Mesenchymal stem cell (in vitro differentiated cells and primary cell): ENCODE measurements around the gene APMAP.

Experiments
- DNase-seq: peaks from one replicate; pipeline ENCODE4 v3.0.0-alpha.2; 2013
- H2AFZ ChIP-seq: one replicate; pipeline ENCODE4 v1.6.1; 2013; ENCODE audit warnings: low read depth, mild to moderate bottlenecking, control low read depth, inconsistent platforms, low read length, moderate library complexity
- H2AK5ac ChIP-seq: 2 replicates; pipeline ENCODE4 v1.6.1; 2013; ENCODE audit warnings: low read length, moderate library complexity, mild to moderate bottlenecking, inconsistent platforms; ENCODE audit not compliant: severe bottlenecking
- H2BK120ac ChIP-seq: one replicate; pipeline ENCODE4 v1.6.1; 2013; ENCODE audit warnings: low read depth, mild to moderate bottlenecking, inconsistent platforms, low read length, moderate library complexity
- H2BK12ac ChIP-seq, 2 experiments: one replicate each; pipeline ENCODE4 v1.6.1; 2013; ENCODE audit warnings: inconsistent platforms in 2 of 2, low read length in 2 of 2, mild to moderate bottlenecking in 2 of 2, moderate library complexity in 2 of 2, control low read depth in 1 of 2
- H2BK15ac ChIP-seq: one replicate; pipeline ENCODE4 v1.6.1; 2013; ENCODE audit warnings: mild to moderate bottlenecking, low read depth, inconsistent platforms; ENCODE audit not compliant: poor library complexity, severe bottlenecking
- H2BK5ac ChIP-seq: 2 replicates; pipeline ENCODE4 v1.6.1; 2013; ENCODE audit warnings: low read depth, mild to moderate bottlenecking, low read length, control low read depth, inconsistent platforms; ENCODE audit not compliant: poor library complexity, severe bottlenecking
- H3K14ac ChIP-seq, 2 experiments: one replicate each; pipeline ENCODE4 v1.6.1; 2013; ENCODE audit warnings: inconsistent platforms in 2 of 2, low read length in 2 of 2, control low read depth in 1 of 2, mild to moderate bottlenecking in 1 of 2, moderate library complexity in 1 of 2
- H3K18ac ChIP-seq, 2 experiments: one replicate each; pipeline ENCODE4 v1.6.1; 2013; ENCODE audit warnings: inconsistent platforms in 2 of 2, low read length in 2 of 2, control low read depth in 1 of 2, low read depth in 1 of 2, mild to moderate bottlenecking in 1 of 2
- H3K23ac ChIP-seq, 2 experiments: one replicate each; pipeline ENCODE4 v1.6.1; 2013; ENCODE audit warnings: inconsistent platforms in 2 of 2, low read length in 2 of 2, mild to moderate bottlenecking in 2 of 2, moderate library complexity in 2 of 2, control low read depth in 1 of 2
- H3K27ac ChIP-seq: 2 replicates; pipeline ENCODE4 v1.5.1; 2013; ENCODE audit warnings: mild to moderate bottlenecking, moderate library complexity, low read length, control low read depth, inconsistent platforms; ENCODE audit not compliant: poor library complexity, severe bottlenecking
- H3K27me3 ChIP-seq, 2 experiments: 2 replicates each; pipeline versions ENCODE4 v1.6.1 to v1.7.0; 2013; ENCODE audit warnings: low read length in 2 of 2, mild to moderate bottlenecking in 2 of 2, moderate library complexity in 2 of 2, control low read depth in 1 of 2, inconsistent platforms in 1 of 2; ENCODE audit not compliant: control insufficient read depth in 1 of 2, insufficient read depth in 1 of 2
- H3K36me3 ChIP-seq, 2 experiments: 2 replicates each; pipeline versions ENCODE4 v1.6.1 to v1.7.0; 2013; ENCODE audit warnings: low read length in 2 of 2, control low read depth in 1 of 2, inconsistent platforms in 1 of 2, low read depth in 1 of 2, mild to moderate bottlenecking in 1 of 2; ENCODE audit not compliant: insufficient read depth in 2 of 2, control insufficient read depth in 1 of 2
- H3K4ac ChIP-seq, 2 experiments: one replicate each; pipeline ENCODE4 v1.6.1; 2013; ENCODE audit warnings: inconsistent platforms in 2 of 2, low read length in 2 of 2, mild to moderate bottlenecking in 2 of 2, moderate library complexity in 2 of 2, control low read depth in 1 of 2, low read depth in 1 of 2
- H3K4me1 ChIP-seq: 2 replicates; pipeline ENCODE4 v1.6.1; 2013; ENCODE audit warnings: low read depth, low read length, control low read depth; ENCODE audit not compliant: control insufficient read depth, insufficient read depth
- H3K4me2 ChIP-seq: 2 replicates; pipeline ENCODE4 v1.6.1; 2013; ENCODE audit warnings: low read length, mild to moderate bottlenecking, inconsistent platforms; ENCODE audit not compliant: poor library complexity, severe bottlenecking
- H3K4me3 ChIP-seq, 2 experiments: 2 replicates each; pipeline versions ENCODE4 v1.5.1 to v1.7.0; 2013; ENCODE audit warnings: low read length in 2 of 2, mild to moderate bottlenecking in 2 of 2, control low read depth in 1 of 2, low read depth in 1 of 2; ENCODE audit not compliant: insufficient read depth in 1 of 2
- H3K79me1 ChIP-seq: replicated peaks from 2 replicates; pipeline ENCODE4 v1.6.1; 2013; ENCODE audit warnings: mild to moderate bottlenecking, control low read depth, low read length, inconsistent platforms; ENCODE audit not compliant: poor library complexity, severe bottlenecking
- H3K9ac ChIP-seq: 2 replicates; pipeline ENCODE4 v1.7.0; 2013; ENCODE audit warnings: mild to moderate bottlenecking, low read length, moderate library complexity
- H3K9me3 ChIP-seq: 2 replicates; pipeline ENCODE4 v1.7.0; 2013; ENCODE audit warnings: mild to moderate bottlenecking, low read length; ENCODE audit not compliant: control insufficient read depth
- H4K8ac ChIP-seq: one replicate; pipeline ENCODE4 v1.6.1; 2013; ENCODE audit warnings: inconsistent platforms, mild to moderate bottlenecking, low read length, moderate library complexity
- H4K91ac ChIP-seq: one replicate; pipeline ENCODE4 v1.6.1; 2013; ENCODE audit warnings: mild to moderate bottlenecking, low read length, inconsistent platforms
- WGBS: methylation state at CpG from one replicate; pipeline ENCODE4 v1.1.7; 2013; ENCODE audit warnings: mixed read lengths; 5-methylcytosine and 5-hydroxymethylcytosine counted together

The APMAP gene

DNA sequence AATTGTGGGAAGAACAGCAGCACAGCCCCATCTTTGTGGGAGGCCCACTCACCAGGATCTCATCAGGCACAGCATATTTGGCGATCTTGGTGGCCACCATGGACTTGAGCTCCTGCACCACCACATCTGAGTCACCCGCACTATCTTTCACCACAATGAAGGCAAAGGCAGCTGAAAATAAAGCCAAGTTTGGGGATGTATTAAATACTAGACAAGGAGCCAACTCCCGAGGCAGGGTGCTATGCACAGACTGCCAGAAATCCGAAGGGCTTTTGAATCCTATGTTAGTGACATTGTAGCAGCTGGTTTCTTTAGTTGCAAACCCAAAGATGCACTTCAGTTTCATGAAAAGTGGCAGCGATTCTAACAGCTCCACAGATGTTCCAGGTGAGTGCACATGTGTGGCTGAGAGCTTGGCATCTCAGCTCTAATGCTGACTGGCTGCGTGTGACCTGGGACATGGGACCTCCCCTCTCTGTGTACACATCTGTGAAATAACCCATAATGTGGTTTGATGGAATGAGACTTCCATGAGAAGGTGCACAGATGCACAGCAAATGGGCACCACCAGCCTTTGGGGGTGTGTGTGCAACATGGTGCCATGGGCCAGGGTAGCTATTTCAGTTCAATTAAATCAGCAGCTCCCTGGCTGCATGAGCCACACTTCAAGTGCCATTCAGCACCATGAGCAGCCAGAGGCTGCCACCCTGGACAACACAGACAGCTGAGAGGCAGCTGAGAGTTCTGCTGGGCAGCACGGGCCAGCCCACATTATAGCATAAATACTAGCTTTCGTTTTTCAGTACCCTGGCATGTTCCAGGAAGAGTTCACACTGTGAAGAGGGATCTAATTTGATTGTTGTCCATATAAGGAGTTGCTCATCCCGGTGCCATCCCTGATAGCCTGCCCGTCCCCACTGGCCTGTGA lies 16.9 kb upstream of the APMAP start:
- H4K8ac ChIP-seq: no peak overlapping the region
- H3K4me1 ChIP-seq: peaks cover 6% of the 10 kb centered on the region
- no peak for DNase-seq
- H3K4me2 ChIP-seq: no peak overlapping the region
- 88% methylated on average over 7 of the region's 10 CpGs for WGBS
- H3K27me3 ChIP-seq: peaks cover 0 to 4% of the 10 kb centered on the region in 2 experiments
- no peak overlapping the region for H3K18ac ChIP-seq
- H2AFZ ChIP-seq: no peak overlapping the region
- H3K36me3 ChIP-seq: peaks cover 0 to 31% of the 10 kb centered on the region in 2 experiments
- H2BK12ac ChIP-seq: no peak overlapping the region
- no peak overlapping the region for H3K14ac ChIP-seq
- H2BK5ac ChIP-seq: no peak overlapping the region
- no peak overlapping the region for H3K4ac ChIP-seq
- H3K23ac ChIP-seq: no peak overlapping the region
- H3K9me3 ChIP-seq: no peaks in the 10 kb centered on the region
- H2BK15ac ChIP-seq: no peak overlapping the region
- H3K4me3 ChIP-seq: no peak overlapping the region
- H4K91ac ChIP-seq: no peak overlapping the region
- no peak overlapping the region for H2BK120ac ChIP-seq
- no peak overlapping the region for H3K27ac ChIP-seq
- no peak overlapping the region for H2AK5ac ChIP-seq
- H3K9ac ChIP-seq: no peak overlapping the region
- H3K79me1 ChIP-seq: no peaks in the 10 kb centered on the region

DNA sequence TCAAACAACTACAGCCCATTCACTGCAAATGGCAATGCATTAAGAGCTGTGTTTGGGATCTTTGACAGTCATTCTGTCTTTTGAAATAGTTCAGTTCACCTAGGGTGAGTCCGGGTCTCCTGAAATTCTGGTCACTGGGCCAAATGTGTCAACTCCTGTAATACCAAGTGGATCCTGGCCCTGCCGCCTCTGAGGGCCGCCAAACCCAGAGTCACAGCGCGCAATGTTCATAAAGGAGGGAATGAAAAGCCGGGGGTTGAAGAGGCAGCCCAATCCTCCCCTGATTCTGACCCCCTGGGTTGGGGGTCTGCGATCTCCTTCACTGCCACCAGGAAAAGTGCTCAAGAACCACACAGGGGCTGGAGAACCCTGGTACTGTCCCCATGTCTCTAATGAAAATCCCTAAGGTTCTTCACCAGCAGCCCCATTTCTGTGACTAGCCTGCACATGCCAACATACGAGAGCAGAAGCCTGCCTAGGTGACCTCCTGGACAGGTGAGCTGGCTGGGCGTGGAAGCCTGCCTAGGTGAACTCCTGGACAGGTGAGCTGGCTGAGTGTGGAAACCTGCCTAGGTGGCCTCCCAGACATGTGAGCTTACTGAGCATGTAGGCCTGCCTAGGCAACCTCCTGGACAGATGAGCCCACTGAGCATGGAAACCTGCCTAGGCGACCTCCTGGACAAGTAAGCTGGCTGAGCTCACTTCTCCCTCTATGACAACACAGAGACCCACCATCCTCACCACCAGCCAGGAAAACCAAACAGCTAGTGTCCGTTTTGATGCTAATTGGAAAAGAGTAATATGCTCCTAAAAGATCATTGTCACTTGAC lies 16.1 kb upstream of the APMAP start:
- no peak overlapping the region for H2BK5ac ChIP-seq
- no peak overlapping the region for H4K91ac ChIP-seq
- no peak overlapping the region for H3K4me2 ChIP-seq
- no peak overlapping the region for H3K27ac ChIP-seq
- H3K18ac ChIP-seq: no peak overlapping the region
- H4K8ac ChIP-seq: no peak overlapping the region
- H3K36me3 ChIP-seq: peaks cover 0 to 26% of the 10 kb centered on the region in 2 experiments
- no peak overlapping the region for H3K14ac ChIP-seq
- no peak overlapping the region for H3K4ac ChIP-seq
- no peak overlapping the region for H2AFZ ChIP-seq
- H2AK5ac ChIP-seq: no peak overlapping the region
- DNase-seq: no peak
- H2BK15ac ChIP-seq: no peak overlapping the region
- WGBS: 94% methylated on average over 10 of the region's 11 CpGs
- no peak overlapping the region for H3K9ac ChIP-seq
- H2BK120ac ChIP-seq: no peak overlapping the region
- H3K4me1 ChIP-seq: peaks cover 6% of the 10 kb centered on the region
- H3K9me3 ChIP-seq: no peaks in the 10 kb centered on the region
- no peak overlapping the region for H2BK12ac ChIP-seq
- H3K27me3 ChIP-seq: peaks cover 0 to 4% of the 10 kb centered on the region in 2 experiments
- no peaks in the 10 kb centered on the region for H3K79me1 ChIP-seq
- no peak overlapping the region for H3K4me3 ChIP-seq
- no peak overlapping the region for H3K23ac ChIP-seq

DNA sequence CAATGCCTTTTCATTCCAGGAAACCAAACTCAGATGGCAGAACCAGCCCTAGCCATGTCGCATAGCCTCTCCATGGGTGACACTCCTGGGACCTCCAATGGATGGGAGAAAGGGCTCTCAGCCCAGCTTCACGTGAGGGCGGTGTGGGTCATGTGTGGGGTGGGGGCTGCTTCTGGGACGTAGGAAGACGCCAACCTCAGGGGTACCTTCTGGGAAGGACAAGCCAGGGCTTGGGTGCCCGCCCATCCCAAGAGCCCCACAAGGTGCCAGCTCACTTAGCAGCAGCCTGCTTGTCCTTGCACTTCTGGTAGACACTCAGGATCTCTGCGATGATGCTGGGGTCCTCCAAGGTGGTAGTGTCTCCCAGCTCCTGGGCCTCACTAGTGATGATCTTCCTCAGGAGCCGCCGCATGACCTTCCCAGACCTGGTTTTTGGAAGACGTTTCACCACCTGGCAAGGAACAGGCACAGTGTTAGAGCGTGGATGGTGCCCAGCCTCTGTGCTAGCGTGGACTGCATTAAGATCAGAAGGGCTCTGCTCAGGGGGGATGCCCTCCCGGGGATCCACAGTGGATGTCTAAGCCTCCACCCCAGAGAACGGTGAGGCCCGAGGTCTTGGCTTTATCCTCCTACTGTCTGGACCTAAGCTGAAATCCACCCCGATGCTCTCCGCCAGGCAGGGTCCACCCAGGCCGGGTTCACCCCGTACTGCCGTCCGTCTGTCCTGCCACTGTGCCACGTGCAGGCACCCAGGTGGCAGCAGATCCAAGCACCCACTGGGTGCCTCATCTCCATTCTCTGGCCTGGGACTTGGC lies 15.1 kb upstream of the APMAP start:
- Histone ChIP-seq H3K4me1 (peaks cover 6% of the 10 kb centered on the region), H2BK12ac (no peak overlapping the region), H2AK5ac (no peak overlapping the region), H3K9ac (no peak overlapping the region), H3K18ac (no peak overlapping the region), H3K14ac (no peak overlapping the region), H4K8ac (no peak overlapping the region), H3K23ac (no peak overlapping the region), H3K9me3 (peaks cover 1% of the 10 kb centered on the region), H4K91ac (no peak overlapping the region), H3K4ac (no peak overlapping the region), H3K4me3 (no peak overlapping the region), H2BK15ac (no peak overlapping the region), H2BK120ac (no peak overlapping the region), H3K27ac (no peak overlapping the region), H3K36me3 (peaks cover 0 to 20% of the 10 kb centered on the region in 2 experiments), H2BK5ac (no peak overlapping the region), H3K79me1 (no peaks in the 10 kb centered on the region), H3K4me2 (no peak overlapping the region), H3K27me3 (peaks cover 0 to 4% of the 10 kb centered on the region in 2 experiments), H2AFZ (no peak overlapping the region)
- no peak for DNase-seq
- 89% methylated on average over 22 of the region's 22 CpGs for WGBS
